ENCODE results near the gene ACOT13.

DNA sequence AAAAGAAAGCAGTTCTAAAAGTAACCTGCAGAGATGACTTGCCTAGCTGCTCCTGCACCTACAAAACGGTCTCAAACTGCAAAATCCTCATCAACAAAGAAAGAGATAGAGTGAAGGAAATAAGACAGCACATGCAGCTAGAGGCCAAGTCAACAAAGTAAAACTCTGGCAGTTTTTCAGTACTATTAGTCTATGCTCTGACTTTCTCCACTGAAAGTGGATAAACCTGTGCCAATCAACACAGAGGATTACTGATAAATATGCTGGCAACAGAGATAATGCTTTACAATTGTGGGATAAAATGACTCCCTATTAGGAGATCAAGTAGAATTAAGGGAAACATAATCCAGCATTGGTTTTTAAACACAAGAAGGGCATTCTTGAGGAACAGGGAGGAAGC is 34.3 kb upstream of the ACOT13 start:
- TF ChIP-seq CTCF (IDR thresholded peaks at IDR 0.05; ENCODE audit: low read depth, low read length) (no peak), EZH2phosphoT487 (IDR thresholded peaks at IDR 0.05; ENCODE audit: low read depth) (no peak)
